Colonic mucosa (tissue), 4 donors: ENCODE results near the gene ADAM12. TPM values are rescaled to one million over a fixed set of nuclear protein-coding genes. Genes with fewer than 3 reads are reported as not detected.

ENCODE experiments used
- DNase-seq: peaks from one replicate; pipeline ENCODE4 v3.0.0-alpha.2; 2020
- H3K27ac ChIP-seq: fragments of 200-600 bp; one replicate; pipeline ENCODE4 v1.8.0; 2021
- H3K27me3 ChIP-seq: fragments of 200-600 bp; one replicate; pipeline ENCODE4 v1.8.0; 2021
- H3K36me3 ChIP-seq: fragments of 200-600 bp; one replicate; pipeline ENCODE4 v1.8.0; 2021
- H3K4me1 ChIP-seq: fragments of 200-600 bp; one replicate; pipeline ENCODE4 v1.8.0; 2021; ENCODE audit warnings: mild to moderate bottlenecking
- H3K4me3 ChIP-seq: fragments of 200-600 bp; one replicate; pipeline ENCODE4 v1.8.0; 2021
- H3K9ac ChIP-seq, 2 donors: one replicate each; pipeline ENCODE4 v1.7.0; 2013; ENCODE audit warnings: control low read depth in 2 of 2, low read depth in 2 of 2, low read length in 2 of 2
- H3K9me3 ChIP-seq: fragments of 200-600 bp; one replicate; pipeline ENCODE4 v1.8.0; 2021
- intact Hi-C: fragments of 100-400 bp; cut with DNase I; formaldehyde crosslinking; loops from one replicate; pipeline ENCODE4 v1.14.1; 2022
- total RNA-seq, 2 donors: library from RNA; stranded (reverse); fragmentation: NEBNext Ultra II Directional in 1 of 2; extraction: Animal tissue kit (Norgen Biotek cat#: 25700) in 1 of 2; gene quantifications; one replicate each; pipeline ENCODE4 v1.2.1, GENCODE V29; 2021
- TF ChIP-seq, protein P1 (sequence below): fragments of 200-600 bp; IDR thresholded peaks from one replicate; pipeline ENCODE4 v1.8.0; 2022; ENCODE audit warnings: antibody characterized with exemption, mild to moderate bottlenecking
- donor health status: healthy.
- donor health status: DM: no; HTN: no; CAD: no.
- donor health status: DM: no; HTN: no; CAD: no.

The ADAM12 gene
- total RNA-seq, 2 donors from 2014 or later, result 0.30 to 0.64 TPM

DNA sequence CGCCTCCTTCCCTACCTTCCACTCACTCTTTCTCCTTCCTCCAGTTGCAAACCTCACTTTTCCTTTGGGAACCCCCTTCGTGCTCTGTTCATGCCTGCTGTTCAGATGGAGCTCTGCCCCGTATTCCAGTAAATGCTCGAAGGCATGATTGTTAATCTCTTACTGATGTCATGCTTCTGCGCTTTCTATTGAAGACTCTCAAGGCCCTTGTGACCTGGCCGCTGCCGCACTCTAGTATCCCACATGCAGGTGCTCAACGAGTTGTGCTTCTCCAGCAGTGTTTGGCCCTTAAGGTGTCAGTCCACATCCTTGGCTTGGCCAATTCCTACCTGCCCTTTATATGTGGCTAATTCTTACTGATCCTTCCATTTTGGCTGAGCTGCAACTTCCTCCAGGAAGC, 158.6 kb downstream of the ADAM12 start:
- intact Hi-C loops, result no loop called here
- no peak for DNase-seq

GRCh38 chr10:126227762-126228134, 160.5 kb downstream of the ADAM12 start:
- TF ChIP-seq, protein P1, sequence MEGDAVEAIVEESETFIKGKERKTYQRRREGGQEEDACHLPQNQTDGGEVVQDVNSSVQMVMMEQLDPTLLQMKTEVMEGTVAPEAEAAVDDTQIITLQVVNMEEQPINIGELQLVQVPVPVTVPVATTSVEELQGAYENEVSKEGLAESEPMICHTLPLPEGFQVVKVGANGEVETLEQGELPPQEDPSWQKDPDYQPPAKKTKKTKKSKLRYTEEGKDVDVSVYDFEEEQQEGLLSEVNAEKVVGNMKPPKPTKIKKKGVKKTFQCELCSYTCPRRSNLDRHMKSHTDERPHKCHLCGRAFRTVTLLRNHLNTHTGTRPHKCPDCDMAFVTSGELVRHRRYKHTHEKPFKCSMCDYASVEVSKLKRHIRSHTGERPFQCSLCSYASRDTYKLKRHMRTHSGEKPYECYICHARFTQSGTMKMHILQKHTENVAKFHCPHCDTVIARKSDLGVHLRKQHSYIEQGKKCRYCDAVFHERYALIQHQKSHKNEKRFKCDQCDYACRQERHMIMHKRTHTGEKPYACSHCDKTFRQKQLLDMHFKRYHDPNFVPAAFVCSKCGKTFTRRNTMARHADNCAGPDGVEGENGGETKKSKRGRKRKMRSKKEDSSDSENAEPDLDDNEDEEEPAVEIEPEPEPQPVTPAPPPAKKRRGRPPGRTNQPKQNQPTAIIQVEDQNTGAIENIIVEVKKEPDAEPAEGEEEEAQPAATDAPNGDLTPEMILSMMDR, result no peak
- DNase-seq, result no peak
- H3K9me3 ChIP-seq, result no peaks in the 10 kb centered on the region

More for the DNA sequence above, 158.6 kb downstream of the ADAM12 start:
- no peaks in the 10 kb centered on the region for H3K36me3 ChIP-seq
- TF ChIP-seq, protein P1, result no peak
- no peak overlapping the region for H3K27ac ChIP-seq
- no peaks in the 10 kb centered on the region for H3K9me3 ChIP-seq
- H3K4me1 ChIP-seq, result no peaks in the 10 kb centered on the region
- no peak overlapping the region for H3K4me3 ChIP-seq
- no peaks in the 10 kb centered on the region for H3K27me3 ChIP-seq
- no peak overlapping the region for H3K9ac ChIP-seq

GRCh38 chr10:126226988-126227761, 161.1 kb downstream of the ADAM12 start:
- TF ChIP-seq, protein P1, result no peak
- Histone ChIP-seq H3K9ac (no peak overlapping the region), H3K36me3 (no peaks in the 10 kb centered on the region), H3K27ac (no peak overlapping the region), H3K27me3 (no peaks in the 10 kb centered on the region), H3K4me3 (no peak overlapping the region), H3K9me3 (no peaks in the 10 kb centered on the region), H3K4me1 (no peaks in the 10 kb centered on the region)
- intact Hi-C loops, result no loop called here
- DNase-seq, result no peak

More at GRCh38 chr10:126227762-126228134, 160.5 kb downstream of the ADAM12 start:
- intact Hi-C loops, result no loop called here
- H3K9ac ChIP-seq, result no peak overlapping the region
- no peaks in the 10 kb centered on the region for H3K36me3 ChIP-seq
- no peak overlapping the region for H3K4me3 ChIP-seq
- no peaks in the 10 kb centered on the region for H3K27me3 ChIP-seq
- H3K27ac ChIP-seq, result no peak overlapping the region
- no peaks in the 10 kb centered on the region for H3K4me1 ChIP-seq

DNA sequence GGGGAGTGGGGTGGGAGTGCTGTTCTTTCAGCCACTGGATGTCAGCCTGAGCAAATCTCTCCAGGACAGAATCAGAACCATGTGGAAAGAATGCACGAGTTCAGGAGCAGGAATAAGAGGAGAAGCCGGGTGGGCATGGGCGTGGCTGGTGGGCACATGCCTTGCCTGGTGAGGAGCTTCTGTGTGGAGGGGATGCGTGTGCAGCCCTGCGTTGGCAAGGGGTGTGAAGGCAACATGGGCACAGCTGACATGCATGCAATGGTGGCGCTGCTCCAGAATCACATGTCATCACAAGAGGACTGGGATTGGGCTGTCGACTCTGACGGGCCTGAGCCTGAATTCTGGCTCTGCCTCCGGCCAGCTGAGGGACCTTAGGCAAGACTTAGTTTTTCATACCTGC, 162.1 kb downstream of the ADAM12 start:
- no peaks in the 10 kb centered on the region for H3K9me3 ChIP-seq
- intact Hi-C loops, result no loop called here
- no peak for DNase-seq

GRCh38 chr10:126225672-126226008, 162.6 kb downstream of the ADAM12 start:
- H3K36me3 ChIP-seq, result no peaks in the 10 kb centered on the region

More for the DNA sequence above, 162.1 kb downstream of the ADAM12 start:
- TF ChIP-seq, protein P1, result no peak
- H3K4me1 ChIP-seq, result no peaks in the 10 kb centered on the region
- H3K27ac ChIP-seq, result no peak overlapping the region
- H3K27me3 ChIP-seq, result no peaks in the 10 kb centered on the region
- no peak overlapping the region for H3K9ac ChIP-seq
- no peak overlapping the region for H3K4me3 ChIP-seq
- H3K36me3 ChIP-seq, result no peaks in the 10 kb centered on the region

More at GRCh38 chr10:126225672-126226008, 162.6 kb downstream of the ADAM12 start:
- Histone ChIP-seq H3K4me1 (no peaks in the 10 kb centered on the region), H3K9me3 (no peaks in the 10 kb centered on the region), H3K4me3 (no peak overlapping the region), H3K9ac (no peak overlapping the region), H3K27me3 (no peaks in the 10 kb centered on the region), H3K27ac (no peak overlapping the region)
- TF ChIP-seq, protein P1, result no peak
- no peak for DNase-seq
- intact Hi-C loops, result no loop called here
